H9 (cell line): ENCODE results near the gene F2RL3. TPM values are rescaled to one million over a fixed set of nuclear protein-coding genes. Genes with fewer than 3 reads are reported as not detected.

Experiments used
- DNase-seq: peaks from one replicate; pipeline ENCODE4 v3.0.0-alpha.2; 2017
- H2AFZ ChIP-seq: one replicate; pipeline ENCODE4 v1.6.1; 2013; ENCODE audit warnings: mild to moderate bottlenecking, low read length, control low read depth, moderate library complexity
- H2AK5ac ChIP-seq: 2 replicates; pipeline ENCODE4 v1.6.1; 2013; ENCODE audit warnings: low read length, control low read depth, mixed read lengths; ENCODE audit not compliant: insufficient read length
- H2BK120ac ChIP-seq: one replicate; pipeline ENCODE4 v1.6.1; 2013; ENCODE audit warnings: low read depth, mild to moderate bottlenecking, low read length, control low read depth, inconsistent platforms; ENCODE audit not compliant: poor library complexity, severe bottlenecking
- H2BK12ac ChIP-seq: 2 replicates; pipeline ENCODE4 v1.6.1; 2013; ENCODE audit warnings: low read length, control low read depth, mixed read lengths, low read depth; ENCODE audit not compliant: insufficient read length
- H2BK15ac ChIP-seq: 2 replicates; pipeline ENCODE4 v1.6.1; 2013; ENCODE audit warnings: low read depth, low read length, control low read depth
- H2BK20ac ChIP-seq: one replicate; pipeline ENCODE4 v1.6.1; 2013; ENCODE audit warnings: low read depth, mild to moderate bottlenecking, low read length, control low read depth, inconsistent platforms; ENCODE audit not compliant: poor library complexity, severe bottlenecking
- H2BK5ac ChIP-seq: 2 replicates; pipeline ENCODE4 v1.6.1; 2013; ENCODE audit warnings: low read length, control low read depth, mixed read lengths; ENCODE audit not compliant: insufficient read length
- H3K14ac ChIP-seq: 2 replicates; pipeline ENCODE4 v1.6.1; 2013; ENCODE audit warnings: low read length, control low read depth; ENCODE audit not compliant: insufficient read depth
- H3K18ac ChIP-seq: 2 replicates; pipeline ENCODE4 v1.6.1; 2013; ENCODE audit warnings: low read depth, mild to moderate bottlenecking, mixed read lengths, low read length, control low read depth; ENCODE audit not compliant: insufficient read length
- H3K23ac ChIP-seq: 2 replicates; pipeline ENCODE4 v1.6.1; 2013; ENCODE audit warnings: low read length, control low read depth, mixed read lengths, low read depth; ENCODE audit not compliant: insufficient read length
- H3K23me2 ChIP-seq: 2 replicates; pipeline ENCODE4 v1.6.1; 2013; ENCODE audit warnings: low read depth, mild to moderate bottlenecking, mixed read lengths, low read length, control low read depth; ENCODE audit not compliant: insufficient read length, poor library complexity, severe bottlenecking
- H3K27ac ChIP-seq: 2 replicates; pipeline ENCODE4 v1.5.1; 2013; ENCODE audit warnings: low read length, control low read depth, mixed read lengths, low read depth; ENCODE audit not compliant: insufficient read length
- H3K27me3 ChIP-seq: 2 replicates; pipeline ENCODE4 v1.6.1; 2013; ENCODE audit warnings: low read length, control low read depth, inconsistent platforms; ENCODE audit not compliant: insufficient read depth
- H3K4ac ChIP-seq: 2 replicates; pipeline ENCODE4 v1.6.1; 2013; ENCODE audit warnings: low read depth, mild to moderate bottlenecking, control low read depth, inconsistent platforms, low read length, moderate library complexity
- H3K4me1 ChIP-seq: 2 replicates; pipeline ENCODE4 v1.6.1; 2013; ENCODE audit warnings: low read length, control low read depth, inconsistent platforms; ENCODE audit not compliant: insufficient read depth
- H3K4me2 ChIP-seq: 2 replicates; pipeline ENCODE4 v1.6.1; 2013; ENCODE audit warnings: low read length, control low read depth, mixed read lengths; ENCODE audit not compliant: insufficient read length, insufficient read depth
- H3K56ac ChIP-seq: 2 replicates; pipeline ENCODE4 v1.6.1; 2013; ENCODE audit warnings: low read depth, mild to moderate bottlenecking, mixed read lengths, low read length, control low read depth; ENCODE audit not compliant: insufficient read length
- H3K79me1 ChIP-seq: 2 replicates; pipeline ENCODE4 v1.6.1; 2013; ENCODE audit warnings: low read depth, mild to moderate bottlenecking, moderate library complexity, low read length, control low read depth, inconsistent platforms; ENCODE audit not compliant: insufficient read depth, poor library complexity, severe bottlenecking
- H3K79me2 ChIP-seq: 2 replicates; pipeline ENCODE4 v1.6.1; 2013; ENCODE audit warnings: low read length, control low read depth, inconsistent platforms; ENCODE audit not compliant: insufficient read depth
- H3K9ac ChIP-seq: 2 replicates; pipeline ENCODE4 v1.6.1; 2013; ENCODE audit warnings: low read length, control low read depth, mixed read lengths; ENCODE audit not compliant: insufficient read length; ENCODE audit errors: extremely low read depth
- H3K9me3 ChIP-seq: one replicate; pipeline ENCODE4 v1.6.1; 2013; ENCODE audit warnings: low read depth, low read length, inconsistent platforms; ENCODE audit not compliant: control insufficient read depth
- H3T11ph ChIP-seq: one replicate; pipeline ENCODE4 v1.6.1; 2013; ENCODE audit warnings: mild to moderate bottlenecking, low read length, control low read depth, inconsistent platforms
- H4K20me1 ChIP-seq: one replicate; pipeline ENCODE4 v1.6.1; 2013; ENCODE audit not compliant: control insufficient read depth, insufficient read length, insufficient read depth
- H4K5ac ChIP-seq: 2 replicates; pipeline ENCODE4 v1.6.1; 2013; ENCODE audit warnings: low read depth, mild to moderate bottlenecking, mixed read lengths, low read length, control low read depth; ENCODE audit not compliant: insufficient read length
- H4K8ac ChIP-seq: replicated peaks from 2 replicates; pipeline ENCODE4 v1.6.1; 2013; ENCODE audit warnings: low read length, control low read depth, mixed read lengths, low read depth; ENCODE audit not compliant: insufficient read length
- H4K91ac ChIP-seq: 2 replicates; pipeline ENCODE4 v1.6.1; 2013; ENCODE audit warnings: low read depth, mild to moderate bottlenecking, moderate library complexity, mixed read lengths, low read length, control low read depth; ENCODE audit not compliant: insufficient read length
- H3K27ac Mint-ChIP-seq, 3 experiments: 2 replicates in 2 of 3; 3 replicates in 1 of 3; pipeline ENCODE4 v1.8.0; 2020 to 2021; ENCODE audit warnings: mixed read lengths in 3 of 3, mild to moderate bottlenecking in 1 of 3, moderate library complexity in 1 of 3
- H3K27me3 Mint-ChIP-seq: 2 replicates; pipeline ENCODE4 v1.8.0; 2021; ENCODE audit warnings: low read depth, mild to moderate bottlenecking, moderate library complexity, mixed read lengths
- H3K36me3 Mint-ChIP-seq, 3 experiments: 2 replicates in 2 of 3; 3 replicates in 1 of 3; pipeline ENCODE4 v1.8.0; 2020 to 2021; ENCODE audit warnings: low read depth in 3 of 3, mixed read lengths in 3 of 3; ENCODE audit not compliant: insufficient read depth in 1 of 3
- H3K4me1 Mint-ChIP-seq, 2 experiments: 2 replicates each; pipeline ENCODE4 v1.8.0; 2020; ENCODE audit warnings: mixed read lengths in 2 of 2
- H3K4me3 Mint-ChIP-seq, 2 experiments: 2 replicates in 1 of 2; 3 replicates in 1 of 2; pipeline ENCODE4 v1.8.0; 2020 to 2021; ENCODE audit warnings: mild to moderate bottlenecking in 2 of 2, mixed read lengths in 2 of 2, moderate library complexity in 1 of 2
- H3K9me3 Mint-ChIP-seq, 2 experiments: 2 replicates in 1 of 2; 3 replicates in 1 of 2; pipeline ENCODE4 v1.8.0; 2020; ENCODE audit warnings: mild to moderate bottlenecking in 2 of 2, mixed read lengths in 2 of 2, moderate library complexity in 1 of 2
- CTCF ChIP-seq: fragments of 200-600 bp; sonication (generic); conservative IDR thresholded peaks from 3 replicates; pipeline ENCODE4 v1.8.0; 2021; ENCODE audit warnings: antibody characterized with exemption, mild to moderate bottlenecking
- whole genome bisulfite sequencing: extraction: QIAGEN DNeasy Blood & Tissue Kit; methylation state at CpG from one replicate; pipeline ENCODE4 v1.1.7; 2013; ENCODE audit warnings: missing lambda C conversion rate, low lambda C conversion rate, mixed read lengths; ENCODE audit not compliant: insufficient read length; ENCODE audit errors: extremely low coverage; 5-methylcytosine and 5-hydroxymethylcytosine counted together
- total RNA-seq: library from RNA; stranded (reverse); gene quantifications from 2 replicates; pipeline ENCODE4 v1.2.1, GENCODE V29; 2021

F2RL3 gene
- total RNA-seq, 1 experiment from 2014 or later: not detected

GRCh38 chr19:16868423-16869130 lies 20.2 kb upstream of the F2RL3 start:
- no peak overlapping the region for H3K14ac ChIP-seq
- no peaks in the 10 kb centered on the region for H3K23me2 ChIP-seq
- TF ChIP-seq CTCF: no peak
- no peaks in the 10 kb centered on the region for H3K79me1 ChIP-seq
- no peak overlapping the region for H3K4me3 Mint-ChIP-seq
- no peak overlapping the region for H4K91ac ChIP-seq
- H3K27me3 Mint-ChIP-seq: no peaks in the 10 kb centered on the region
- no peak overlapping the region for H2BK12ac ChIP-seq
- H2AFZ ChIP-seq: no peak overlapping the region
- no peak overlapping the region for H3K23ac ChIP-seq
- H3K18ac ChIP-seq: no peak overlapping the region
- no peaks in the 10 kb centered on the region for H3K9me3 Mint-ChIP-seq
- H3K9me3 ChIP-seq: no peaks in the 10 kb centered on the region
- no peak for DNase-seq
- no peaks in the 10 kb centered on the region for H3K79me2 ChIP-seq
- H3K27ac ChIP-seq: no peak overlapping the region
- H3K36me3 Mint-ChIP-seq: peaks cover 31 to 77% (median 72%) of the 10 kb centered on the region in 3 experiments; a peak in 6 of 7 replicates
- H3K4ac ChIP-seq: no peak overlapping the region
- no peak overlapping the region for H4K5ac ChIP-seq
- no CpG with 5 or more reads among the region's 20 CpGs for WGBS
- no peak overlapping the region for H3K27ac Mint-ChIP-seq
- no peak overlapping the region for H3K56ac ChIP-seq
- no peak overlapping the region for H2BK120ac ChIP-seq
- H4K20me1 ChIP-seq: no peaks in the 10 kb centered on the region
- H2BK20ac ChIP-seq: no peak overlapping the region
- no peaks in the 10 kb centered on the region for H3K4me1 ChIP-seq
- H3K9ac ChIP-seq: no peak overlapping the region
- H2BK5ac ChIP-seq: no peak overlapping the region
- no peaks in the 10 kb centered on the region for H3K27me3 ChIP-seq
- no peak overlapping the region for H2AK5ac ChIP-seq
- no peak overlapping the region for H3K4me2 ChIP-seq
- H3T11ph ChIP-seq: no peak overlapping the region
- H4K8ac ChIP-seq: no peak overlapping the region
- H2BK15ac ChIP-seq: no peak overlapping the region
- no peaks in the 10 kb centered on the region for H3K4me1 Mint-ChIP-seq
